HUDEP-2 (cell line): ENCODE measurements around the gene TEX19.
A peak's percentile ranks its signal among the peaks of the same experiment; 100 is the strongest.
"Not testable (repeated sequence)": the region's sequence is repeated elsewhere in the genome, so short reads cannot be mapped to it uniquely, and the experiment has no call there.

Source experiments
- DNase-seq, 76 experiments: peaks; one replicate each; lab custom pipeline; 2025; ENCODE audit not compliant: unreplicated experiment in 76 of 76; lab: John Stamatoyannopoulos, UW

The TEX19 gene

GRCh38 chr17:82403662-82404660 is 44.9 kb downstream of the TEX19 start:
- DNase-seq, result no peak

GRCh38 chr17:82405051-82405450 is 46.0 kb downstream of the TEX19 start:
- no peak for DNase-seq

- no peak for DNase-seq
Observed at GRCh38 chr17:82406131-82406671, 47.2 kb downstream of the TEX19 start.

- DNase-seq, result no peak
Observed at GRCh38 chr17:82407255-82407654, 48.2 kb downstream of the TEX19 start.

- DNase-seq, result no peak
Observed at GRCh38 chr17:82408288-82408937, 49.4 kb downstream of the TEX19 start.

- DNase-seq, result no peak
Observed at GRCh38 chr17:82408938-82409318, 49.9 kb downstream of the TEX19 start.

- no peak for DNase-seq
Observed at GRCh38 chr17:82410014-82410716, 51.1 kb downstream of the TEX19 start.

GRCh38 chr17:82411396-82412053 is 52.5 kb downstream of the TEX19 start:
- DNase-seq, result no peak

- not testable (repeated sequence) for DNase-seq
Observed at GRCh38 chr17:82412081-82412480, 53.0 kb downstream of the TEX19 start.

- DNase-seq, result peak in 17 of 76 experiments; percentile 8 to 59 (median 16)
Observed at GRCh38 chr17:82412535-82413520, 53.8 kb downstream of the TEX19 start.
